Stimulated activated CD8-positive, alpha-beta memory T cell treated with anti-CD3 and anti-CD28 coated beads, Interleukin-7, amount 100 ng/mL, for 24 hours (primary cell): ENCODE measurements around the gene ABI2.

Experiments used
- DNase-seq: peaks from one replicate; pipeline ENCODE4 v3.0.0-alpha.2; 2020; ENCODE audit warnings: low read depth

ABI2 gene

DNA sequence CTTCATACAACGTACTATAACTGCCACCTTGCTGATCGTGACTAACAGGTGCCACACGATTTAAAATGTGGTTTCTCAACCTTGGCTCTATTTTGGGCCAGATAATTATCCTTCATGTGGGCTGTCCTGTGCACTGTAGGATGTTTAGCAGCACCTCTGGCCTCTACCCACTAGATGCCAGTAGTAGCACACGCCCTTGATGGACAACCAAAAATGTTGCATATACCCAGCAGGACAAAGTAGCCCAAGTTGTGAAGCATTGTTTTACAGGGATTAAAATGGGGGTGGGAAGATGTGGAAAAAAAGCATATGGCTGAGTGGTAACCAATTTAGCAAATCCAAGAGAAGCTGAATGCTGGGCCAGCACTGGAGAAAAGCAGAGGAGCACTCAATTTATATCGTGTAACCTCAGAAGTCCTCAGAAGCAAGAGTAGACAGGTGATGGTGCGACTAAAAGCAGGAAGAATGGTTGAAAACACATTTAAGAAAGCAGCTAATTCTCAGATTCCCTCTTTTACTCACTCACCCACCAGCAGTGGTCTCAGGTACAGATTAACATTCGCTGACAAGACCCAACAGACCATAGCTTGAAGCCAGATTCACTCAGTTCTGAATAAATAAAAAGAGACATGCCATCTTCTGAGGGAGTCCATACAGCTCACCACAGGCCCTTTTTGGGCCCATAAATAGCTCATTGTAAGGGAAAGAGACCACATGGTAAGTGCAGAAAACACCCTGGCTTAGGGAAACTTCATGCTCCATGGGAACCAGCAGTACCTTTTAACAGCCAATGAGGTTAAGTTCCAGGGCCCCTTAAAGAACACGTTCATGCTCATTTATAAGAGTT lies 156.3 kb downstream of the ABI2 start:
- DNase-seq: peak; percentile 10

DNA sequence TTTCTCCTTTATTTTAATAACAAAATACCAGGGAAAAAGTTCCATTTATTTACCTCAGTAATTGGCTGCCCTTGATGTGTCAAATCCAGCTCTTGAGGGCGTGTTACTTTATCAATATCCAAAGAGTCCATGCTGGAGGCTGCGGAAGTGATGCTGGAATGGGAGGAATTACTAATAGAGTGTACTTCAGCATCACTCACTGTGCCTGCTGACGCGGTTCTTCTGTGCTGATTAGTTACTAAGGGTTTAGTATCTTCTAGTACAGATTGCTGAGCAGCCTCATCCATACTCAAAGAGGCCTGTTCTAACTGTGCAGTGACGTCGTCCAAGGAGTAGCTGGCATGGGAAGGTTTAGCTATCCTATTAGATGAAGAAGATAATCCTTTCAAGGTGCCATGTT lies 161.3 kb downstream of the ABI2 start:
- DNase-seq: no peak

DNA sequence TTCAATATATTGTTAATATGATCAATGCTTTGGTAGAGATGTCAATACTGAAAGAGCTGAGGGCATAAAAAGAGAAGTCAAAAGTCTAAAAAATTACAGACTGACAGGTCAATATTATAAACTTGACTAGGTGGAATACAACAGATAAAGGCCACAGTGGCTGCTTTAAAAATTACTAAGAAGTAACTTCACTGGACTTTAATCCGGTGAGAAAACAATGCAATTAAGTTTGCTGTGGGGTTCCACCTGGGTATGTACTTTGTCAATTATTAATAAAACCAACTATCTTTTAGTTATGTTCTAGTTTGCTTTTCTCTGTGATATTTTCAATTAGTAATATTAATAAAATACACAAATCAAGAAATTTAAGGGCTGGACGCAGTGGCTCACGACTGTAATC lies 162.2 kb downstream of the ABI2 start:
- no peak for DNase-seq

DNA sequence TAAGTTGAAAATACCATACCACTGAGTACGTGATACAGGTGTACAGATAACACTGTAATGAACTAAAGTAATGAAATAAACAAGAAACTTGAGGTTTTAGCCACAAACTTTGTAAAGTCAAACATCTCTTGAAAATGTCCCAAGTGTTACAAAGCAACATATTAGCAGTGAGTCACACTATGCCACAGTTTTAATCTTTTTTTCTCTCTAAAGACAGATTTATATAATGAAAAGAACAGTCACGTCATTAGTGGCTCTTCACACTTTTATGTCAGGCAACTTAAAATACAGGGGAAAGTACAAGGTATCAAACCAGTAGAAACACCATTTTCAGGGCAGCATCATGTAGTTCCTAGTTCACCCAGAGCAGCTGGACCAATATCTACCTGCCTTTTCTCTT lies 164.8 kb downstream of the ABI2 start:
- no peak for DNase-seq
